Measurements from ENCODE around the gene AGAP4. TPM values are rescaled to one million over a fixed set of nuclear protein-coding genes. Genes with fewer than 3 reads are reported as not detected.
"Not testable (repeated sequence)": the region's sequence is repeated elsewhere in the genome, so short reads cannot be mapped to it uniquely, and the experiment has no call there.

AGAP4 gene
- total RNA-seq, 5 donors from 2014 or later (not counting 1 experiment from before 2014, with no cell fraction given) = 29.7 to 37.1 (median 35.1) TPM

DNA sequence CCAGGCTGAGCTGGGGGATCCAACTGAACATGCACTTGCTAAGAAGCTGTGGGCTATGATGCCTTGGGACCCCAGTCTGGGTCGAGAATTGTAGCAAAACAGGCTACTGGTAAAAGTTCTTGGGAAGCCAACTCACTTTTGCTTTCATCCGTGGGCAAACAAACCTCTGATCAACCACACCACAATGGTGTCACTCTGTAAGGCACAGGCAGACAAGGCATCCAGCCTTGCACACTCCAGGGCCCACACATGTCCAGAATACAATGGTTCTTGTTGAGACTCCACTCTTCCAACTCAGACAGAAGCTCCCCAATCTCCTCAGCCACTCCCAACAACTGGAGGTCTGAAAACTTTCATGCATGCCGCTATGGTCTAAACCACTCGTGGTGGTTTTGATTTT, 10.6 kb upstream of the AGAP4 start:
- WGBS (ENCODE audit: insufficient coverage) = 69% methylated on average over 2 of the region's 4 CpGs
- H3K4me3 Mint-ChIP-seq; H3K4me1 ChIP-seq (ENCODE audit: control insufficient read depth in 1 of 2, extremely low read depth in 1 of 2, insufficient read depth in 2 of 2, low read length in 2 of 2); H3K4me1 Mint-ChIP-seq; DNase-seq; H3K9me3 ChIP-seq; H3K27ac Mint-ChIP-seq; H3K27me3 Mint-ChIP-seq; CTCF ChIA-PET; H3K4me3 ChIP-seq (ENCODE audit: control insufficient read depth in 1 of 2, extremely low read depth in 1 of 2, low read length in 1 of 2); H3K9me3 Mint-ChIP-seq; H3K36me3 ChIP-seq (ENCODE audit: control insufficient read depth in 2 of 2, extremely low read depth in 1 of 2, insufficient read depth in 1 of 2, low read length in 1 of 2); POLR2A ChIA-PET; H3K27me3 ChIP-seq (replicated peaks in 1 of 2; ENCODE audit: control insufficient read depth in 2 of 2, extremely low read depth in 1 of 2, insufficient read depth in 2 of 2, low read length in 1 of 2); ATAC-seq (replicated peaks in 1 of 4); H3K27ac ChIP-seq (ENCODE audit: low read length): not testable (repeated sequence)
- peaks cover 13% of the 10 kb centered on the region for H3K36me3 Mint-ChIP-seq

GRCh38 chr10:45848467-45848866, 1.2 kb upstream of the AGAP4 start:
- H3K27me3 Mint-ChIP-seq; H3K36me3 ChIP-seq (ENCODE audit: control insufficient read depth in 2 of 2, extremely low read depth in 1 of 2, insufficient read depth in 1 of 2, low read length in 1 of 2); H3K27ac Mint-ChIP-seq; H3K4me1 ChIP-seq (ENCODE audit: control insufficient read depth in 1 of 2, extremely low read depth in 1 of 2, insufficient read depth in 2 of 2, low read length in 2 of 2); DNase-seq; ATAC-seq (replicated peaks in 1 of 4); H3K9me3 Mint-ChIP-seq; CTCF ChIA-PET; H3K4me3 Mint-ChIP-seq; H3K4me3 ChIP-seq (ENCODE audit: control insufficient read depth in 1 of 2, extremely low read depth in 1 of 2, low read length in 1 of 2); H3K9me3 ChIP-seq; H3K36me3 Mint-ChIP-seq; H3K27me3 ChIP-seq (replicated peaks in 1 of 2; ENCODE audit: control insufficient read depth in 2 of 2, extremely low read depth in 1 of 2, insufficient read depth in 2 of 2, low read length in 1 of 2); H3K27ac ChIP-seq (ENCODE audit: low read length); H3K4me1 Mint-ChIP-seq; POLR2A ChIA-PET: not testable (repeated sequence)
- WGBS (ENCODE audit: insufficient coverage) = no CpG with 5 or more reads among the region's 3 CpGs

DNA sequence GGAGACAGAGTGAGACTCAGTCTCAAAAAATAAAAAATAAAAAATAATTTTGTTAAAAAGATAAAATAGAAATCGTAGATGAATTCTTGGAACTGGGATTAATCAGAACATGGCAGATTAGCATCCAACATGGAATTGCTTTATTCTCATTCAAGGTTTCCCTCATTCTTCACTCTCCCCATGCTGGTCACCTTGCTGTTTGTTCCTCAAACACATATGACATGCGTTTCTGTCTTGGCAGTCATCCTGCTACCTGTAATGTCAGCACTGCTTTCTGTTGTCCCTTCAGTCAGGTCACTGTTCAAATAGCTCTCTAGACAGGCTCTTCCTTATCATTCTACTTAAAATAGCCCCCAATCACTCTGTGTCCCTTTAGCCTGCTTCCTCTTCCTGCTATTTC, 24.4 kb downstream of the AGAP4 start:
- CTCF ChIA-PET; H3K9me3 Mint-ChIP-seq; H3K27ac ChIP-seq (ENCODE audit: low read length); H3K27ac Mint-ChIP-seq; H3K27me3 Mint-ChIP-seq; POLR2A ChIA-PET; H3K9me3 ChIP-seq; H3K4me3 Mint-ChIP-seq; DNase-seq; H3K4me1 ChIP-seq (ENCODE audit: control insufficient read depth in 1 of 2, extremely low read depth in 1 of 2, insufficient read depth in 2 of 2, low read length in 2 of 2); H3K4me1 Mint-ChIP-seq; ATAC-seq (replicated peaks in 1 of 4); H3K4me3 ChIP-seq (ENCODE audit: control insufficient read depth in 1 of 2, extremely low read depth in 1 of 2, low read length in 1 of 2); H3K27me3 ChIP-seq (replicated peaks in 1 of 2; ENCODE audit: control insufficient read depth in 2 of 2, extremely low read depth in 1 of 2, insufficient read depth in 2 of 2, low read length in 1 of 2); H3K36me3 Mint-ChIP-seq; H3K36me3 ChIP-seq (ENCODE audit: control insufficient read depth in 2 of 2, extremely low read depth in 1 of 2, insufficient read depth in 1 of 2, low read length in 1 of 2): not testable (repeated sequence)
- WGBS (ENCODE audit: insufficient coverage) = no CpG with 5 or more reads among the region's 2 CpGs

DNA sequence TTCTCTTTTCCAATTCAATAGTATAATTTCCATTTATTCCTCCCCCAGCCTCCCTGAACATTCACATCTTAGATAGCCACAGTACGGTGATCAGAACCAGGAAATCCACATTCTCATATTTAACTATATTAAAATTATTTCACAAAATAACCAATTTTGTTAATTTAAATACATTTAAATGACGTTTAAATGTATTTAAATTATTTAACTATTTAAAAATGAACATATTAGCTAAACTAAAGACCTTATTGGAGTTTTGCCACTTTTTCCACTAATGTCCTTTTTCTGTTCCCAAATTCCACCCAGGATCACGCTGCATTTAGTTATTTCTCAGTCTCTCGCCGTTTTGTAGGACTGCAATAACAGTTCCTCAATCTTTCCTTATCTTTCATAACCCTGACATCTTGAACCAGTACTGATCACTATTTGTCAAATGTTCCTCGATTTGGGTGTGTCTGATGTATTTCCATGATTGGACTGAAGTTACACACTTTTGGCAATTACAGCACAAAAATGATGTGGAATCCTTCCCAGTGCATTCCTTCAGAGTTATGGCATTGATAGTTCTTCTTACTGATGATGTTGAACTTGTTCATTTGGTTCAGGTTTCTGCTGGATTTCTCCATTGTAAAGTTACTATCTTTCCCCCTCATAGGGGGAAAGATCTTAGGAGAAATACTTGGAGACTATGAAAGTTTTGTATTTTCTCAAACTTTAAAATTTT, 27.0 kb downstream of the AGAP4 start:
- H3K36me3 ChIP-seq (ENCODE audit: control insufficient read depth in 2 of 2, extremely low read depth in 1 of 2, insufficient read depth in 1 of 2, low read length in 1 of 2); H3K36me3 Mint-ChIP-seq; H3K4me3 ChIP-seq (ENCODE audit: control insufficient read depth in 1 of 2, extremely low read depth in 1 of 2, low read length in 1 of 2); H3K27ac Mint-ChIP-seq; DNase-seq; POLR2A ChIA-PET; CTCF ChIA-PET; H3K9me3 ChIP-seq; H3K4me1 ChIP-seq (ENCODE audit: control insufficient read depth in 1 of 2, extremely low read depth in 1 of 2, insufficient read depth in 2 of 2, low read length in 2 of 2); H3K27ac ChIP-seq (ENCODE audit: low read length); ATAC-seq (replicated peaks in 1 of 4); H3K9me3 Mint-ChIP-seq; H3K27me3 ChIP-seq (replicated peaks in 1 of 2; ENCODE audit: control insufficient read depth in 2 of 2, extremely low read depth in 1 of 2, insufficient read depth in 2 of 2, low read length in 1 of 2); H3K4me1 Mint-ChIP-seq; H3K27me3 Mint-ChIP-seq; H3K4me3 Mint-ChIP-seq: not testable (repeated sequence)
- 86% methylated on average over 1 of the region's 6 CpGs for WGBS (ENCODE audit: insufficient coverage)

GRCh38 chr10:45819552-45819951, 27.7 kb downstream of the AGAP4 start:
- H3K27me3 ChIP-seq (replicated peaks in 1 of 2; ENCODE audit: control insufficient read depth in 2 of 2, extremely low read depth in 1 of 2, insufficient read depth in 2 of 2, low read length in 1 of 2) = peaks cover 0 to 6% of the 10 kb centered on the region in 2 experiments

GRCh38 chr10:45817912-45818311, 29.4 kb downstream of the AGAP4 start:
- H3K27me3 Mint-ChIP-seq = peaks cover 0 to 2% of the 10 kb centered on the region in 2 donors
- no CpG with 5 or more reads among the region's 3 CpGs for WGBS (ENCODE audit: insufficient coverage)
- no peaks in the 10 kb centered on the region for H3K4me1 Mint-ChIP-seq
- Histone ChIP-seq H3K27me3 (replicated peaks in 1 of 2; ENCODE audit: control insufficient read depth in 2 of 2, extremely low read depth in 1 of 2, insufficient read depth in 2 of 2, low read length in 1 of 2) (peaks cover 0 to 7% of the 10 kb centered on the region in 2 experiments), H3K4me1 (ENCODE audit: control insufficient read depth in 1 of 2, extremely low read depth in 1 of 2, insufficient read depth in 2 of 2, low read length in 2 of 2) (no peaks in the 10 kb centered on the region), H3K9me3 (no peaks in the 10 kb centered on the region), H3K4me3 (ENCODE audit: control insufficient read depth in 1 of 2, extremely low read depth in 1 of 2, low read length in 1 of 2) (no peak overlapping the region), H3K36me3 (ENCODE audit: control insufficient read depth in 2 of 2, extremely low read depth in 1 of 2, insufficient read depth in 1 of 2, low read length in 1 of 2) (no peaks in the 10 kb centered on the region), H3K27ac (ENCODE audit: low read length) (no peak overlapping the region)
- no peak for DNase-seq
- ATAC-seq (replicated peaks in 1 of 4) = no peak
- H3K9me3 Mint-ChIP-seq = no peaks in the 10 kb centered on the region
- no peaks in the 10 kb centered on the region for H3K36me3 Mint-ChIP-seq
- POLR2A ChIA-PET = no interaction called here
- no peak overlapping the region for H3K4me3 Mint-ChIP-seq
- no peak overlapping the region for H3K27ac Mint-ChIP-seq
- CTCF ChIA-PET = no interaction called here

More at GRCh38 chr10:45819552-45819951, 27.7 kb downstream of the AGAP4 start:
- Histone ChIP-seq H3K9me3 (no peaks in the 10 kb centered on the region), H3K4me3 (ENCODE audit: control insufficient read depth in 1 of 2, extremely low read depth in 1 of 2, low read length in 1 of 2) (no peak overlapping the region), H3K36me3 (ENCODE audit: control insufficient read depth in 2 of 2, extremely low read depth in 1 of 2, insufficient read depth in 1 of 2, low read length in 1 of 2) (no peaks in the 10 kb centered on the region), H3K27ac (ENCODE audit: low read length) (no peak overlapping the region), H3K4me1 (ENCODE audit: control insufficient read depth in 1 of 2, extremely low read depth in 1 of 2, insufficient read depth in 2 of 2, low read length in 2 of 2) (no peaks in the 10 kb centered on the region)
- ChIA-PET POLR2A (no interaction called here), CTCF (interaction anchor here in 1 of 2 donors (0.6 kb wide), 1 partner anchor 186 kb away, joined by 3 read pairs; no protein-coding TSS in a partner anchor)
- H3K4me3 Mint-ChIP-seq = no peak overlapping the region
- H3K27ac Mint-ChIP-seq = no peak overlapping the region
- WGBS (ENCODE audit: insufficient coverage) = 84% methylated on average over 4 of the region's 9 CpGs
- H3K9me3 Mint-ChIP-seq = no peaks in the 10 kb centered on the region
- ATAC-seq (replicated peaks in 1 of 4) (no peak), DNase-seq (no peak)
- H3K4me1 Mint-ChIP-seq = no peaks in the 10 kb centered on the region
- H3K27me3 Mint-ChIP-seq = no peaks in the 10 kb centered on the region
- H3K36me3 Mint-ChIP-seq = peaks cover 4% of the 10 kb centered on the region

Measured in T-cell (primary cell).